HepG2 (cell line): ENCODE data around the gene BATF2. TPM values are rescaled to one million over a fixed set of nuclear protein-coding genes. Genes with fewer than 3 reads are reported as not detected.
A peak's percentile ranks its signal among the peaks of the same experiment; 100 is the strongest.

Experiments
- FOXK1 ChIP-seq: sonication (generic); formaldehyde crosslinking; IDR thresholded peaks from 2 replicates; pipeline ENCODE4 v1.4.0; 2020; ENCODE audit warnings: low read depth, missing genetic modification reagents, borderline replicate concordance
- FOXO4 ChIP-seq: sonication (generic); formaldehyde crosslinking; conservative IDR thresholded peaks from 2 replicates; pipeline ENCODE4 v1.8.1; 2023; ENCODE audit warnings: missing genetic modification reagents
- HIC2 ChIP-seq: sonication (generic); formaldehyde crosslinking; IDR thresholded peaks from 2 replicates; pipeline ENCODE4 v1.9.0; 2022; ENCODE audit warnings: low read depth, missing genetic modification reagents
- IRF2 ChIP-seq: IDR thresholded peaks from 2 replicates; pipeline ENCODE4 v1.6.1; 2018; ENCODE audit warnings: missing genetic modification reagents, missing compliant biosample characterization
- MED1 ChIP-seq: sonication (generic); formaldehyde crosslinking; IDR thresholded peaks from 2 replicates; pipeline ENCODE4 v1.4.0; 2020; ENCODE audit warnings: missing genetic modification reagents
- SALL1 ChIP-seq: sonication (generic); formaldehyde crosslinking; IDR thresholded peaks from 2 replicates; pipeline ENCODE4 v1.8.0; 2022; ENCODE audit warnings: mild to moderate bottlenecking, missing genetic modification reagents
- SP5 ChIP-seq: IDR thresholded peaks from 2 replicates; pipeline ENCODE4 v1.6.1; 2016; ENCODE audit warnings: low read depth, borderline replicate concordance
- TEAD3 ChIP-seq: optimal IDR thresholded peaks from 2 replicates; pipeline ENCODE3; 2016; ENCODE audit warnings: borderline replicate concordance
- ZMYM3 ChIP-seq: sonication (generic); formaldehyde crosslinking; IDR thresholded peaks from 2 replicates; pipeline ENCODE4 v1.5.1; 2020; ENCODE audit warnings: mild to moderate bottlenecking, missing genetic modification reagents
- polyA plus RNA-seq, 8 experiments: library from polyadenylated mRNA; depleted of rRNA in 3 of 8; stranded (reverse) in 7 of 8; unstranded in 1 of 8; fragments of >200 nt; fragmentation: Illumina TruSeq in 4 of 8; extraction: Trizol in 4 of 8; gene quantifications; 2 replicates each; pipeline versions ENCODE4 v1.2.1 to v1.2.3, GENCODE V29; 2011 to 2016; ENCODE audit warnings: low read depth in 4 of 8, missing spikeins in 1 of 8, mixed read lengths in 1 of 8; ENCODE audit not compliant: insufficient read depth in 1 of 8
- total RNA-seq, 5 experiments: library from RNA; depleted of rRNA; stranded (reverse); fragments of >200 nt; fragmentation: Illumina TruSeq; extraction: Trizol; gene quantifications; 2 replicates each; pipeline ENCODE4 v1.2.3, GENCODE V29; 2016; ENCODE audit warnings: low read depth in 1 of 5
- TF ChIP-seq, protein P1 (sequence below): sonication (generic); formaldehyde crosslinking; IDR thresholded peaks from 2 replicates; pipeline ENCODE4 v1.4.0; 2020; ENCODE audit warnings: missing genetic modification reagents, borderline replicate concordance
- TF ChIP-seq, protein P2 (sequence below): sonication (generic); formaldehyde crosslinking; IDR thresholded peaks from 2 replicates; pipeline ENCODE4 v1.4.0; 2020; ENCODE audit warnings: missing genetic modification reagents, borderline replicate concordance

The BATF2 gene
- total and polyA plus RNA-seq, 2 of the 13 experiments (the other 11 are each of a cell fraction or from before 2014, with no cell fraction given), result 2.8 to 3.9 TPM

DNA sequence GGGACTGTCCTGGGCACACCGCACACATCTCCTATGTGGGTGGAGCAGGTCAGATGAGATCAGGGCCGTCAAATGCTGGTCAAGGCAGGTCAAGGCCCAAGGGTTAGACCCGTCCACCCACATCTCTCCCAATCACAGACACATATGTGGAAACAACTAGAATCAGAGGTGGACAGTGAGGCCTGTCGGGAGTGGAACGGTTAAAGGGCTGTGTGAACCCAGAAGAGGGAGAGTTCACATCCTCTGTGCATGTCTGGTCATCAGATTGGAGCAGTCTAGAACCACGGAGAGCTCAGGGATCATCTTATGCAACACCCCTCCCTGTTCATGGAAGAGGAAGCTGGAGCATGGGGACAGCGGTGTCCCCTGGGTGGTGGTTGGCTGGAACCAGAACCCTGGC is 23.1 kb upstream of the BATF2 start (continued):
- TF ChIP-seq, protein P1, sequence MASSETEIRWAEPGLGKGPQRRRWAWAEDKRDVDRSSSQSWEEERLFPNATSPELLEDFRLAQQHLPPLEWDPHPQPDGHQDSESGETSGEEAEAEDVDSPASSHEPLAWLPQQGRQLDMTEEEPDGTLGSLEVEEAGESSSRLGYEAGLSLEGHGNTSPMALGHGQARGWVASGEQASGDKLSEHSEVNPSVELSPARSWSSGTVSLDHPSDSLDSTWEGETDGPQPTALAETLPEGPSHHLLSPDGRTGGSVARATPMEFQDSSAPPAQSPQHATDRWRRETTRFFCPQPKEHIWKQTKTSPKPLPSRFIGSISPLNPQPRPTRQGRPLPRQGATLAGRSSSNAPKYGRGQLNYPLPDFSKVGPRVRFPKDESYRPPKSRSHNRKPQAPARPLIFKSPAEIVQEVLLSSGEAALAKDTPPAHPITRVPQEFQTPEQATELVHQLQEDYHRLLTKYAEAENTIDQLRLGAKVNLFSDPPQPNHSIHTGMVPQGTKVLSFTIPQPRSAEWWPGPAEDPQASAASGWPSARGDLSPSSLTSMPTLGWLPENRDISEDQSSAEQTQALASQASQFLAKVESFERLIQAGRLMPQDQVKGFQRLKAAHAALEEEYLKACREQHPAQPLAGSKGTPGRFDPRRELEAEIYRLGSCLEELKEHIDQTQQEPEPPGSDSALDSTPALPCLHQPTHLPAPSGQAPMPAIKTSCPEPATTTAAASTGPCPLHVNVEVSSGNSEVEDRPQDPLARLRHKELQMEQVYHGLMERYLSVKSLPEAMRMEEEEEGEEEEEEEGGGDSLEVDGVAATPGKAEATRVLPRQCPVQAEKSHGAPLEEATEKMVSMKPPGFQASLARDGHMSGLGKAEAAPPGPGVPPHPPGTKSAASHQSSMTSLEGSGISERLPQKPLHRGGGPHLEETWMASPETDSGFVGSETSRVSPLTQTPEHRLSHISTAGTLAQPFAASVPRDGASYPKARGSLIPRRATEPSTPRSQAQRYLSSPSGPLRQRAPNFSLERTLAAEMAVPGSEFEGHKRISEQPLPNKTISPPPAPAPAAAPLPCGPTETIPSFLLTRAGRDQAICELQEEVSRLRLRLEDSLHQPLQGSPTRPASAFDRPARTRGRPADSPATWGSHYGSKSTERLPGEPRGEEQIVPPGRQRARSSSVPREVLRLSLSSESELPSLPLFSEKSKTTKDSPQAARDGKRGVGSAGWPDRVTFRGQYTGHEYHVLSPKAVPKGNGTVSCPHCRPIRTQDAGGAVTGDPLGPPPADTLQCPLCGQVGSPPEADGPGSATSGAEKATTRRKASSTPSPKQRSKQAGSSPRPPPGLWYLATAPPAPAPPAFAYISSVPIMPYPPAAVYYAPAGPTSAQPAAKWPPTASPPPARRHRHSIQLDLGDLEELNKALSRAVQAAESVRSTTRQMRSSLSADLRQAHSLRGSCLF (CRISPR knock-in tag), result no peak
- TF ChIP-seq TEAD3 (CRISPR knock-in tag), result peak; percentile 21
- 0 out of 2 replicates have a peak, but pooled peaks have one; percentile 37 for TF ChIP-seq FOXK1
- TF ChIP-seq, protein P2, sequence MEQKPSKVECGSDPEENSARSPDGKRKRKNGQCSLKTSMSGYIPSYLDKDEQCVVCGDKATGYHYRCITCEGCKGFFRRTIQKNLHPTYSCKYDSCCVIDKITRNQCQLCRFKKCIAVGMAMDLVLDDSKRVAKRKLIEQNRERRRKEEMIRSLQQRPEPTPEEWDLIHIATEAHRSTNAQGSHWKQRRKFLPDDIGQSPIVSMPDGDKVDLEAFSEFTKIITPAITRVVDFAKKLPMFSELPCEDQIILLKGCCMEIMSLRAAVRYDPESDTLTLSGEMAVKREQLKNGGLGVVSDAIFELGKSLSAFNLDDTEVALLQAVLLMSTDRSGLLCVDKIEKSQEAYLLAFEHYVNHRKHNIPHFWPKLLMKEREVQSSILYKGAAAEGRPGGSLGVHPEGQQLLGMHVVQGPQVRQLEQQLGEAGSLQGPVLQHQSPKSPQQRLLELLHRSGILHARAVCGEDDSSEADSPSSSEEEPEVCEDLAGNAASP (CRISPR knock-in tag), result peak; percentile 71; the same call in 1 of the 2 replicates
- TF ChIP-seq MED1 (CRISPR knock-in tag), result 0 out of 2 replicates have a peak, but pooled peaks have one; percentile 28
- 0 out of 2 replicates have a peak, but pooled peaks have one; percentile 45 for TF ChIP-seq IRF2 (CRISPR knock-in tag)
- TF ChIP-seq FOXO4 (CRISPR knock-in tag), result 0 out of 2 replicates have a peak, but pooled peaks have one; percentile 51
- TF ChIP-seq SP5 (CRISPR knock-in tag), result peak; percentile 73
- TF ChIP-seq HIC2, result 0 out of 2 replicates have a peak, but pooled peaks have one; percentile 17
- peak; percentile 58 for TF ChIP-seq SALL1 (CRISPR knock-in tag)
- peak; percentile 70; the same call in 1 of the 2 replicates for TF ChIP-seq ZMYM3
